NCI-H1048 (cell line): ENCODE data around the gene FBXO9.

Experiments used
- DNase-seq: peaks from one replicate; lab custom pipeline; 2025; lab: John Stamatoyannopoulos, UW

The FBXO9 gene

DNA sequence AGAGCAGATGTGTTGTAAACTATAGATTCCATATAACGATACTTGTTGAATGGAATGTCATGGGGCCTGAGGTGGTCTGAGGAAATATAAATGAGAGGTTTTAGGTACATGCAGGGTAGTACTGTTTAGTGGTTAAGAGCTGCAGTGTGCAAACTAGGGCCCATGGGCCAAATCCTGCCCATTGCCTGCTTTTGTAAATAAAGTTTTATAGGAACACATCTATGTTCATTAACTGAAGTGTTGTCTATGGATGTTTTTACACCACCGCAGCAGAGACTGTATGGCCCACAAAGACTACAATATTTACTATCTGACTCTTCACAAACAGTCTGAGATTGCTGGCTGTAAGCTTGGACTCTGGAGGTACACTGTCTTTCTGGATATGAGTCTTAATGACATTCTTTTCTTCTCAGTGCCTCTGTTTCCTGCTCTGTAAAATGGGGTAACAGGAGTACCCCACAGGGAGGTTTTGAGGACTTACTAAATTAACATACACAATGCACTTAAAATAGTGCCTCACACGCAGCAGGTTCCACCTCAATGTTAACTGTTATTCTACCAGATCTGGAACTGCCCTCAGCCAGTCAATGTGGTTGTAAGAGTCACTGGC lies 70.9 kb downstream of the FBXO9 start:
- DNase-seq = no peak

DNA sequence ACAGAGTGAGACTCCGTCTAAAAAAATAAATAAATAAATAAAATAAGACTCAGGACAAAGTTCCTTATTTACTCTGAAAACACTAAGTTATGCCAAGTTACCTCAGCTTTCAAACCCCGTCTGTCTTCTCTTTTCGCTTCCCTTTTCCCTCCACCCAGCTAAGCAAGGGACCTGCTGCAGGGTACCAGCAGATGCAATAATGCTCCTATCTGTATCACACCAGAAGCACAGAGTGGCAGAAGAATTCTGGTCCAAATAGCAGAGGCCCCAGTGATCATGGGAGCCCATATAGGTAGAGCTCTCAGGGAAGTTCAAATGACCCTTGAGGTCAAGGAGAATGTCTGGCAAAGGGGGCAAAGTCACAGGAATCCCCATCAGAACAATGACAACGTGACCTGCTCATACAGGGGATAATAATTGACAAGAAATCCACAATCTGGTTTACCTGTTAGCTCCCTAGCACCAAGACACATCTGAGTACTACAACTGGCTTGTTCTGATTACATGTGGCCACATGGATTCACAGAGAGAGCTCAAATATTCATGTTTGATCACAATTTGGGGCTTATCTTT lies 74.7 kb downstream of the FBXO9 start:
- DNase-seq = no peak

DNA sequence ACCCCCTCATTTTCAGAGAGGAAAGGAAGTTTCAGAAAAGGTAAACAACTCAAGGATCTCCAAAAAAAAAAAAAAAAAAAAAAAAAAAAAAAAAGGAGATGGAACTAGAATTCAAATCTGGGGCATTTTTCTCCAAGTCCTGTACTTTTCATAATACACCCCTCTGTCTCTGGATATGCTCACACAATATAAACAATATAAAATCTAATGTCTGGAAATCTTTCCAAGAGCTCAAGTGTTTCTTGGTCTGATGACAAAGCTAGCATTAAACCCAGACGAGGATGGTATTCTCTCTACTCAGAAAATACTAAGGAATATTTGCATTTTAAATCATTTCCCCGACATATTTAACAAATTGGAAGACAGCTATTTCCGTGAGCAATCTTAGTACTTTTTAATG lies 77.6 kb downstream of the FBXO9 start:
- DNase-seq = no peak

DNA sequence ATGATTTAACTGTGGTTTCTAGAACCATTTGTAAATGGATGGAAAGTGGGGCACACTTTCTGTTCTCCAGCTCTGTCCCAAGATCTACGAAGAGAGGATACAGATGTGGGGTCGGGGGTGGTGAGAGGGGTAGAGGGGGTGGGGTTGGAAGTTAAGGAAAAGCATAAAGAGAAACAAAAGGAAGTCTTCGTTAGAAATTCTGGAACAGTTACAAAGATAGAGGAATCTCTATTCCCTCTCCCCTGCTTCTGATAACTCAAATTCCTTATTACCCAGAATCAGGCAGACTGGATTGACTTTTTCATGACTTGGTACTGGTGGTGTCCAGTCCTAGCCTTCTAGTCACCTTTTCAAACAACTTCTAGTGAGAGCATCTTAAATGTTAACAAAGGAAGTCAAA lies 78.5 kb downstream of the FBXO9 start:
- DNase-seq = no peak

DNA sequence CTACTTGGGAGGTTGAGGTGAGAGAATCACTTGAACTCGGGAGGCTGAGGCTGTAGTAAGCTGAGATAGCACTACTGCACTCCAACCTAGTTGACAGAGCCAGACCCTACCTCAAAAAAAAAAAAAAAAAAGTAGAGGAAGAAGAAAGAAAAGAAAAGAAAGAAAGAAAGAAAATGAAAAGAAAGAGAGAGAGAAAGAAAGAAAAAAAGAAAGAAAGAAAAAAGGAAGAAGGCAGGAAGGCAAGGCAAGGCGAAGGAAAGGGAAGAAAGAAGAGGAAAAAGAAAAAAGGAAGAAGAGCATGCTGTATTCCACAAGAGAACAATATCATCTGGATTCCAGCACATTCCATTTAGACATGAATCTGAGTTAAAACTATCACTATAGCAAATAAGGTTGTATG lies 79.6 kb downstream of the FBXO9 start:
- DNase-seq = no peak

DNA sequence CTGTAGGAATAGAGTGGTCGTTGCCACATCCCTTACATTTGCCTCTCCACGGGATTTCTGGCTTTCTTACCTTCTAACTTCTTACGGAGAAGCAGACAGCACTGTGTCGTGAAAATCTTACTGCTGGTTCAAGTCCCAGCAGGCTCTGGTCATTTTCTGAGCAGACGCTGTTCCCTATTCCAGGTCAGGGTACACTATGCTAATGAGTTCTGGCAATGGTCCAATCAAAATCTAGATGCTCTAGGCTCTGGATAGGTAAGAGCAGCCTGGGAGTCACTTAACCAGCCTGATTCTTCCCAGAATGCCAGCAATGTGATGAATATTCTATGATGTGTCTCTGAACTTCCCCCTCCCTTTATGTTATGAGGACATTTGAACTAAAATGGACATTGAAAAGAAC lies 83.5 kb downstream of the FBXO9 start, which contains the start of gene GCM1:
Gene GCM1, minus strand, starts transcription at position 158 of the 400 bp plus-strand sequence. CDS start 3,209 bp downstream, outside the sequence.
- DNase-seq = no peak
